Loucy (cell line): Measurements from ENCODE around the gene RNF26.

ENCODE experiments used
- EZH2phosphoT487 ChIP-seq: fragments of 200-600 bp; IDR thresholded peaks from 2 replicates; pipeline ENCODE4 v1.6.1; 2018; ENCODE audit warnings: antibody characterized with exemption, mild to moderate bottlenecking, moderate library complexity, borderline replicate concordance
- TF ChIP-seq, protein P1 (sequence below): fragments of 200-600 bp; sonication (generic); conservative IDR thresholded peaks from 2 replicates; pipeline ENCODE4 v1.5.1; 2014; ENCODE audit warnings: mild to moderate bottlenecking, antibody characterized with exemption, low read length

DNA sequence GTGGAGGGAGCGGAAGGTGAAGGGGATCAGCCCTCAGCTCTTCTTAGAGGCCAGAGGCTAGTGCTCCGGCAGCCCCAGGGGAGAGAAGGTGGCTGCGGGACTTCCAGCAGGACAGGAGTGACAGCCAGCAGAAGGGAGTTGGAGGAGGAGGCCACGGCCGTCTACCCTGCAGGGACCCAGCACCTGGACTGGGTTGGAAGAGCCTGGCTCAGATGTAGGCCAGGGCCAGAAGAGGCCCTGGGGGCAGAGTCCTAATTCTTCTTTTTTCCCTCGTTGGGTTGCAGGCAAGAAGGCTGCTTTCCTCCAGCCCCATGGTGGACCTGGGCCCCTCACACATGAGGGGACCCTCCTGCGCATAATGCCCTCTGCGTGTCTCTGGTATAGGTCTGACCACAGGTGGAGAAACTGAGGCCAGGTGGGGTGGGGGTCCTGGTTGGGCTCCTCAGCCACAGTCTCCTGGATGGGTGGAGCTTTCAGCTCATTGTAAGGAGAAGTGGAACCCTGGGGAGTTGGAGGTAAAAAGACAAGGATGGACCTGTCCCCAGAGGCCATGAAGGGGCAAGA lies 15.1 kb upstream of the RNF26 start:
- TF ChIP-seq, protein P1, sequence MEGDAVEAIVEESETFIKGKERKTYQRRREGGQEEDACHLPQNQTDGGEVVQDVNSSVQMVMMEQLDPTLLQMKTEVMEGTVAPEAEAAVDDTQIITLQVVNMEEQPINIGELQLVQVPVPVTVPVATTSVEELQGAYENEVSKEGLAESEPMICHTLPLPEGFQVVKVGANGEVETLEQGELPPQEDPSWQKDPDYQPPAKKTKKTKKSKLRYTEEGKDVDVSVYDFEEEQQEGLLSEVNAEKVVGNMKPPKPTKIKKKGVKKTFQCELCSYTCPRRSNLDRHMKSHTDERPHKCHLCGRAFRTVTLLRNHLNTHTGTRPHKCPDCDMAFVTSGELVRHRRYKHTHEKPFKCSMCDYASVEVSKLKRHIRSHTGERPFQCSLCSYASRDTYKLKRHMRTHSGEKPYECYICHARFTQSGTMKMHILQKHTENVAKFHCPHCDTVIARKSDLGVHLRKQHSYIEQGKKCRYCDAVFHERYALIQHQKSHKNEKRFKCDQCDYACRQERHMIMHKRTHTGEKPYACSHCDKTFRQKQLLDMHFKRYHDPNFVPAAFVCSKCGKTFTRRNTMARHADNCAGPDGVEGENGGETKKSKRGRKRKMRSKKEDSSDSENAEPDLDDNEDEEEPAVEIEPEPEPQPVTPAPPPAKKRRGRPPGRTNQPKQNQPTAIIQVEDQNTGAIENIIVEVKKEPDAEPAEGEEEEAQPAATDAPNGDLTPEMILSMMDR, result no peak
- no peak for TF ChIP-seq EZH2phosphoT487
